Left renal pelvis (tissue), 4 donors: Measurements from ENCODE around the gene TPX2. TPM values are rescaled to one million over a fixed set of nuclear protein-coding genes. Genes with fewer than 3 reads are reported as not detected.

ENCODE experiments used
- DNase-seq, 4 donors: peaks; one replicate each; pipeline ENCODE4 v3.0.0-alpha.2; 2013; ENCODE audit warnings: low read depth in 4 of 4, low spot score in 3 of 4
- polyA plus RNA-seq, 4 donors: library from polyadenylated mRNA; unstranded; fragments of 120-200 nt; gene quantifications; one replicate each; pipeline ENCODE4 v1.2.1, GENCODE V29; 2013; ENCODE audit not compliant: insufficient read length in 4 of 4

Gene TPX2
- polyA plus RNA-seq, 4 donors = 45.4 to 54.6 (median 52.9) TPM

GRCh38 chr20:31705598-31706597 is 33.2 kb upstream of the TPX2 start:
- DNase-seq = no peak

GRCh38 chr20:31706607-31707257 is 32.4 kb upstream of the TPX2 start:
- DNase-seq = no peak

GRCh38 chr20:31707258-31707615 is 31.9 kb upstream of the TPX2 start:
- no peak for DNase-seq

- DNase-seq = no peak
Observed at GRCh38 chr20:31707994-31708735, 30.9 kb upstream of the TPX2 start.

GRCh38 chr20:31708736-31709534 is 30.2 kb upstream of the TPX2 start:
- DNase-seq = no peak

- no peak for DNase-seq
Observed at GRCh38 chr20:31709939-31710338, 29.2 kb upstream of the TPX2 start.

DNA sequence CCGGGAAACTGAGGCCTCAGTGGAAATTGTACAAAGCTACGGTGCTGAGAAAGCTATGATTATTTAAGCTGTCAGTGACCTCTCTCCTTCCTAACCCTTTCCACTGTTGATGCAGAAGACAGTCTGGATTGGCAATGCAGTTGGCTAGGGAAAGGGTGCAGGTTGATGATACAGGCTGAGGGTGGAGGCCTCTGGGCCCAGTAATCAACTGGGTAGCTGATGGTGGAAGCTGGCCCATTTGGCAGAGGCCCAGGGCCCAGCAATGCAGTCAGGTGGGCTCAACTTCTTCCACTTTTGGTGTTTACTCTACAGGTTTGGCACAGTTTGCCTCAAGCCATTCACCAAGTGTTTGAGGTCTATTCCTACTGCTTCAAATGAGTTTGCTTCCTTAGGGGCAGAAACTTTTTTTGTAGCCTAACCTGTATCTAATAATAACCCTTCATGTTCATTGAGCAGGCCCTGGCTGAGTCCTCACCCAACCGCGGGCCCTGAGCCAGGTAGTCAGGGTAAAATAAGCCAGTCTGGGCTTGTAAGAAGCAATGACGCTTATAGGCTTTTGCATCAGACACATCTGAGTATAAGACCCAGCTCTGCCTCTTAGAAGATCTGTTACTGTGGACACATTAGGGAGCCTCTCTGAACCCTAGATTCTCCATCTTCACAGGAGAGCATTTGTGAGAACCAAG is 28.5 kb upstream of the TPX2 start:
- DNase-seq = no peak

GRCh38 chr20:31711179-31712111 is 27.6 kb upstream of the TPX2 start:
- DNase-seq = no peak

DNA sequence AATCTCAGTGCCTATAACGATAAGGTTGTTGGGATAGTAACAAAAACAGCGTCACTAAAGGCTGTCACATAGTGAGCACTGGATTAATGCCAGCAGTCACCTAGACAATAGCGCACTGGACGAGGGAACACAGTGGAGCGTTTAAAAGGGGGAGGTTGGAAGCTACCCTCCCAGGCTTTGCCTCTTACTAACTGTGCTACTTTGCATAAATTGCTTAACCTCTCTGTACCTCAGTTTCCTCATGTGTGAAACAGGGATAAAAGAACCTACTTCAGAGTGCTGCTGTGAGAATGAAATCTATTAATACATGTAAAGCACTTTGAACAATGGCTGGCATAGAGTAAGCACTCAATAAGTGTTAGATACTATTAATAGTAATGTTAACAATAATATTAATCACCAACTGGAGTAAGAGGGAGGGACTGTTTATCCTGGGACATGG is 27.0 kb upstream of the TPX2 start:
- DNase-seq = no peak

GRCh38 chr20:31712564-31713311 is 26.4 kb upstream of the TPX2 start:
- DNase-seq = peak in 2 of 4 donors; percentile 41 to 51

- peak in 1 of 4 donors; percentile 39 for DNase-seq
Observed at GRCh38 chr20:31713312-31714273, 25.5 kb upstream of the TPX2 start.

DNA sequence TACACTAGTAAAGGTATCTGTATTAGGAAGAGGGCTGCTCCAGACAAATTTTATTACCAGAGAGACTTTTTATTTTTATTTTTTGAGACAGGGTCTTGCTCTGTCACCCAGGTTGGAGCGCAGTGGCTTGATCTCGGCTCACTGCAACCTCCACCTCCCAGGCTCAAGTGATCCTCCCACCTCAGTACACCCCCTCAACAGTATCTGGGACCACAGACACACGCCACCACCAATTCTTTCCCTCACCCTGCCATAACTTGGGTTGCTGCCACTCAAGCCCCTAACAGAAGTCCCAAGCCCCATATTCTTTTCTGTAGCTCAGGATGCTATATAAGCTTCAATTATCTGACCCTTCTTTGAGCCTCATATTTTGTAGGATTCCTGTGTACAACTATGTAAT is 23.3 kb upstream of the TPX2 start:
- DNase-seq = no peak

- no peak for DNase-seq
Observed at GRCh38 chr20:31716351-31716750, 22.7 kb upstream of the TPX2 start.

DNA sequence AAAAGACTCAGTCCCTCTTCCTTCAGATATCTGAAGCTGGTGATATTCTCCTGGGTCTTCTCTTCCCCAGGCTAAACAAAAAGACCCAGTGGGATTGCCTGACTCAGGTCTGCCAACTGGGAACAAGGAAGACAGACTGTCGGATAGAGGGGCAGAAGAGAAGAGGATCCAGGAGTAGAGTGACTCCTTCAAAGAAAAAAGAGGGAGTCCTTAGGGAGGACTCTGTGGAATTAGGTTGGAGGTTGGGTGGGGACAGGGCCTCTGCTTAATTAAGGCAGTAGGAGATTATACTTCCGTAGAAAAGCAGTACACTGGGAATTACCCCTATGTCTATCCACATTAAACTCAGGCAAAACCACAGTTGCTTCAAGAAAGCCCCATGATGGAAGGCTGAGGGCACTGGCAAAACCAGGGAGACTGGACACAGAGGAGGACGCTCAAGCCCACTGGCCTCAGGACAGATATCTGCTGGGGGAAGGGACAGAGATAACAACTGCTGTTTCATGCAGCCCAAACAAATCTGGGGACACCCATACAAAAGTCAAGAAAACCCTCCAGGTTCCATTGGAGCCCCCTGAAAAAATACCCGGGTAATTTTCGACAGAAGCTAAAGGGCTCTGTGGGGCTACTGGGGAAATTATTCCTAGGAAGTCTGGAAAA is 22.1 kb upstream of the TPX2 start:
- DNase-seq = no peak

- no peak for DNase-seq
Observed at GRCh38 chr20:31717478-31718201, 21.4 kb upstream of the TPX2 start.
